HT1080 (cell line): ENCODE measurements around the gene NUB1. TPM values are rescaled to one million over a fixed set of nuclear protein-coding genes. Genes with fewer than 3 reads are reported as not detected.
A peak's percentile ranks its signal among the peaks of the same experiment; 100 is the strongest.

ENCODE experiments used
- DNase-seq: peaks from one replicate; pipeline ENCODE4 v3.0.0-alpha.2; 2015; ENCODE audit warnings: low read depth
- total RNA-seq: library from RNA; depleted of rRNA; stranded (reverse); fragments of >200 nt; shearing (Covaris generic); gene quantifications from 2 replicates; pipeline ENCODE4 v1.2.3, GENCODE V29; 2014

Gene NUB1
- total RNA-seq, 1 experiment from 2014 or later = 57.7 TPM

GRCh38 chr7:151313857-151314256, 27.8 kb upstream of the NUB1 start:
- DNase-seq = peak; percentile 19

GRCh38 chr7:151314401-151314800, 27.2 kb upstream of the NUB1 start:
- no peak for DNase-seq

DNA sequence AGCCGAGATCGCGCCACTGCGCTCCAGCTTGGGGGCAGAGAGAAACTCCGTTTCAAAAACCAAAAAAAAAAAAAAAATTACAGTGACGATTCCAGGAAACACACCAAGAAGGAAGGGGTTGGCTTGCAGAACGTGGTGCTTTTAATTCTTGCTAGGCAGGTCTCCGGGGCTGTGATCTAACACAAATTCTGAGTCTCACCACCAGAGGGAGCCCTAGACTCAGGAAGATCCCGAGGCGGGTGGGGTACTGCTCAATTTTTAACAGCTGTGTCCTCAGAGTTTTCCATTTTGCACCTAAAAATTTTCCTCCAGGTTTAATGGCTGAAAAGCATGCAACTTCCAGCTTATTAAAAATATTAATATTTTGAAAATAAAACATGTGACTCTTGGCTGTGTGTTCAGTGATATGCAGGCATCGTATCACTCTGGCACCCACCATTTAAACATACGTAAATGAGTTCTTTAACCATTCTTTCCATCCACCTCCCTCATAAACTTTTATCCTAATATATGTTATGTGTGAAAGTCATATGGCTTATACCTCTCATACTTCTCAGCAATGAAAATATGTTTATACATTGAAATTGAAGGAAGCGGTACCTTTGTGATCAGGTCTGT, 26.5 kb upstream of the NUB1 start:
- peak; percentile 52 for DNase-seq

DNA sequence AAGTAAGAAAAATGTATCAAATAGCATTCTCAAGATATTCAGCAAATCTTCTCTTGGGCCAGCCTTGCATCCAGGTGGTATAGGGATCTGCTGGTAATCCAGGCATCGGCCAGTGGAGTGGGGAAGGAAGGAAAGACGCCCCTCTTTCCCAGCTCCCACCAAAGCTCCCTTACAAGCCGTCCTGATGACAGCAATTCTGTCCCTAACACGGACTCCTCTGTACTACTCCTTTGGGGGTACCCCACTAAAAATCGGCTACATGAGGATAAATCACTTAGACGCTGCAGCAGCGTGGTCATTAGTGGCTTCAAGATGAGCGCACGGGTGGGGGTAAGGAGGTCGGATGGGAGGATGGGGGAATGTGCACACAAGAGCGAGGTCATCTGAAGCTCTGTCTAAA, 24.7 kb upstream of the NUB1 start:
- DNase-seq = no peak

GRCh38 chr7:151317936-151318335, 23.7 kb upstream of the NUB1 start:
- no peak for DNase-seq

- DNase-seq = no peak
These were observed 22.4 kb upstream of the NUB1 start for GRCh38 chr7:151319189-151319588.

DNA sequence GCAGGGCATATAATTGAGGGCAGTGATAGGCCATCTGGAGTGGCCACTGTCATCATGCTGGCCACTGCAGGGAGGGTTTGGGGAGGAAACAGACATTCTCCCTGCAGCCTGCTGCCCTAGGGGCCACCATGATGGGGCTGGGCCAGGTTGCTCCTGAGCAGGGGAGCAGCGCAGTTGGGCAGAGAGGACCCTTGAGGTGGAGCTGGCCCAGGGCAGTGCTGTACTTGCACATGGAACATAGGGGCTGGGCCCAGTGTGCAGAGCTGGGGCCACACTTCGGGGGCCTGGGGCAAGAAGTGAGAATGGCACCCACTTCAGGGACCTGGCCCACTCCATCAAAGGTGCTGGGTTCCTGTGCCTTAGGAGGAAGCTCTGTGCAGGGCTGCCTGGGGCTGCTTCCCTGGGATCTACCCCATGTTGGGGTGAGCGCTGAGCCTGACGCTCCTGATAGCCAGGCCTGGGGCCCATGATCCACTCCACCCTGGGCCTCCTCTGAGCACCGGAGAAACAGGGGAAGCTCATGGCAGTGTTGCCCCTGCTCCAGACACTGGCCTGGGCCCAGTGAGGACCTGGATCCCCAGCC, 21.3 kb upstream of the NUB1 start:
- DNase-seq = no peak

GRCh38 chr7:151321341-151321740, 20.3 kb upstream of the NUB1 start:
- DNase-seq = no peak

DNA sequence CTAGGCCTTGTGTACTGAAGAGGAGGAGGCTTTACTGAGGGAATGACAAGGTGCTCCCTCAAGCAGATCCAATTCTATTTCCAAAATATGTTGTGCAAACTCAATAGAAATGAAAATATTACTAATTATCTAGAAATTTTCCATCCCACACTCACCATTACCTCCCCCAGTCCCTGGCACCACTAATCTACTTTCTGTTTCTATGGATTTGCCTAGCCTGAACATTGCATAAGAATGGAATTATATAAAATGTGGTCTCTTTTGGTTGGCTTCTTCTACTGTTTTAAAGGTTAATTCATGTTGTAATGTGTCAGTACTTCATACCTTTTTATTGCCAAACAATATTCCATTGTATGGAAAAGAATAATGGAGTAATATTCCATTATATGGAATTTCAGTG, 18.7 kb upstream of the NUB1 start:
- no peak for DNase-seq

DNA sequence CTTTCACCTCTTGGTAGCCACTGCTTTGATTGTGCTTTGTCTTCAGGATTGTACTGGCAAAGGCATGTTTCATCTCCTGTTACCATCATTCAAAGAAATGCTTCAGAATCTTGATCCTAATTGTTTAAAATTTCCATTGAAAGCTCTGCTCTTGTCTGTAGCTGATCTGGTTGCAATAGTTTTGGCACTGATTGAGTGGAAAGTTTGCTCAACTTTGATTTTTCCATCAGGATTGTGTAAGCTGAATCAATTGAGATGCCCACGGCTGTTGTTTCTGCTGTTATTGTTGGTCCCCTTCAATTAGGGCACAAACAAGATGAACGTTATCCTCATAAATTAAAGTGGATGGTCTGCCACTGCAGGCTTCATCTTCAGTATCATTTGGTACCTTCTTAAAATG, 14.6 kb upstream of the NUB1 start:
- DNase-seq = no peak

- no peak for DNase-seq
These were observed 14.0 kb upstream of the NUB1 start for GRCh38 chr7:151327659-151328058.

DNA sequence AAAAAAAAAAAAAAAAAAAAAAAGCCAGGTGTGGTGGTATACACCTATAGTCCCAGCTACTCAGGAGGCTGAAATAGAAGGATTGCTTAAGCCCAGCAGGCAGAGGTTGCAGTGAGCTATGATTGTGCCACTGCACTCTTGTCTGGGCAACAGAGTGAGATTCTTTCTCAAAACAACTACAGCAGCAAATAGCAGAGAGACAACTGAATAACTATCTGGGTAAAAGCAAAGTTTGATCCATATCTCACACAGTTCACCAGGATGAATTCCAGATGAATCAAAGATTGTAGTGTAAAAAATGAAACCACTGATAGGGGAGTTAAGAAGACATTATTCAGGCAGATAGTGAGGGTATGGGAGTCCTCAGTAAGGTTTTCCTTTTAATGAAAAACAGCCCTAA, 11.4 kb upstream of the NUB1 start:
- DNase-seq = no peak

DNA sequence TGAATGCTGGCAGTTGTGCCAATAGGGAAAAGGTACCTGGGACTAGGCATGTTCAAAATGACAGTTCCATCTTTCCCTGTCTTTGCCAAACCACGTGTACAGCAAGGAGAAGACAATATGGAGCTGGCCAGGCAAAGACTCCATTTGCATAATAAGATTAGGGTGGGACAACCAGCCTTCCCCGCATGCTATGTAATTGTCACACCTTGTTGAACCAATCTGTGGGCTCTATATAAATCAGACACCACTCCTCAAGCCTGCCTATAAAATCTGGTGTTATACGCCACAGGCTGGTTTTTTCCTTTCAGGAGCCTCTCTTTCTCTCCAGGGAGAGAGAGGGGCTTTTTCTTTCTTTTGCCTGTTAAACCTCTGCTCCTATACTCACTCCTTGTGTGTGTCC, 11.0 kb upstream of the NUB1 start:
- DNase-seq = no peak

- no peak for DNase-seq
These were observed 7.0 kb upstream of the NUB1 start for GRCh38 chr7:151334628-151335027.

DNA sequence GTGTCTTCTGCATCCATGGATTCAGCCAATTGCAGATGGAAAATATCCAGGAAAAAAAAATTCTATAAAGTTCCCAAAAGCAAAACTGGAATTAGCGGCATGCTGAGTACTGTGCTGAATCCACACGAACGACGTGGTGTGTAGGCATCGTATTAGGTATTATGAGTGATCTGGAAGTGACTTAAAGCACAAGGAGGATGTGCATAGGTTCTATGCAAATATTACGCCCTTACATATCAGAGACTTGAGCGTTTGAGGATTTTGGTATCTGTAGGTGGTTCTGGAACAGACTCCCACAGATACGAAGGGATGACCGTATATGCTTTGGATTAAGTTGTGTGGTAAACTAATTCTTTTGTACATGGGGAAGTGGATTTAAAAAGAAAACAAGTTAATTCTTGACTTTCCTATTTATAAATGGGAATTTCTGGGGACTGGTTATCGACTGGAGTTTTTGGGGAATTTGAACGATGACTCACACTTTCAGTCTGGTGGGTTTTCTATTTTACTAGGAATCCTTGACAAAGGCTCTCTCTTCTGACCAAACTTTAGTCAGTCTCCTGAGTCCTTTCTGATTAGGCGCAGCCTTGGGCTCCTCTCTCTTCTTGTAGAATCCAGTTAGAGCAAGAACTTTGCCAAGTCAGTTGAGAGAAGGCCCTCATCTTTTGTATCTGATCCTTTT, 5.4 kb upstream of the NUB1 start:
- DNase-seq = no peak

GRCh38 chr7:151337346-151337745, 4.3 kb upstream of the NUB1 start:
- DNase-seq = no peak

GRCh38 chr7:151338809-151339208, 2.8 kb upstream of the NUB1 start:
- no peak for DNase-seq

DNA sequence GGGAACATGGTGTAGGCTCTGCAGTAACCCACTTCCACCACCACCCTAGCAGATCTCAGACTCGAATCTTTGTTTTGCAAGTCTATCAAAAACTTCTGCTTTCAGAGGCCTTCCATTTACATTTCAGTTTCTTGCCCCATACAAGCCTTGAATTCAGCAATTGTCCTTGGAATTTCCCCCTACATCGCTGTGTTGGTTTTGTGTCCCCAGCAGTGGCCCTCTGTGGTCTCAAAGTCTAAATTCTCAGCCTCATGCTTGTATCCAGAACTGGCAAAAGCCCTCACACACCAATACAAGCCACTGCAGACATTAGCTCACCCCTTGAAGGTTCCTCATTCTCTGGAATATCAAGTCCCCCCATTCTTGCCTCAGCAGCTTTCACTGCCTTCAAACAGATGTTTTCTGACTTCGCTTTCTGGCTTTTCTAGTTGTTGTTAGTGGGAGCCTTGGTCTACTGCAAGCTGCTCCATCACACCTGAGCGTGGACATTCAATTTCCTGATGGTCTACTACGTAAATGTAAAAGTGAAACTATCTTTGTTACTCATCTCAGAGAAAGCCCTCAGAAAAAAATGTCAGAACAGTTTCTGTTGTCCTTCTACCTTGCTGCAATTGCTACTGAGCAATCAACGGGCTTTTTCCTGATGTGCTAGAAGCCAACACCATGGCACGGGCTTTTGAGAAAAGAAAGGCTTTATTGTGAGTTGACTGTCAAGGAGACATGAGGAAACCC, 1.8 kb upstream of the NUB1 start:
- no peak for DNase-seq

GRCh38 chr7:151340794-151341356, 737 bp upstream of the NUB1 start:
- no peak for DNase-seq

DNA sequence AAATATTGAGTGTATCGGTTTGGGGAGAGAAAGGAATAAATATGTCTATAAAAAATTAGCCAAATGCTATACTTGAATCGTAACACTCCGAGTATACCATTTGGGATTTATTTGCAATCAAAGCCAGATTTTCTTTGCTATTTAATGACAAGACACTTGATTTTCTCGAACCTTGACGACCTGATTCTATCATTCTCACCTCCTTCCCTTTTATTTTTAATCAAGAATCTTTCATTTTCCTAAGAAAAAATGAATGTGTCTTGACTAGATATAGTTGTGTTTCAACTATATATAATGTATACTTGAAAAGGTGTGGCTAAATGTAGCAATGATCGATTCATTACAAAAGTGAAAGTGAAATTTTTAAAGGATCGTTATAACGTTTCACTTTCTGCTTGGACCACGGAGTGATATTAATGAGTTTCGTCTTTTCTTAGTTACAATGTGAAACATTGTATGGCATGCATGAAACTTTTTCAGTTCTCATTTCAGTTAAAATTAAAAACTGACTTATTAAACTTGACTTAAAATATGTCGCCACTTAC, 562 bp downstream of the NUB1 start:
- DNase-seq = no peak

- DNase-seq = no peak
These were observed 1.2 kb downstream of the NUB1 start for GRCh38 chr7:151342811-151343210.

DNA sequence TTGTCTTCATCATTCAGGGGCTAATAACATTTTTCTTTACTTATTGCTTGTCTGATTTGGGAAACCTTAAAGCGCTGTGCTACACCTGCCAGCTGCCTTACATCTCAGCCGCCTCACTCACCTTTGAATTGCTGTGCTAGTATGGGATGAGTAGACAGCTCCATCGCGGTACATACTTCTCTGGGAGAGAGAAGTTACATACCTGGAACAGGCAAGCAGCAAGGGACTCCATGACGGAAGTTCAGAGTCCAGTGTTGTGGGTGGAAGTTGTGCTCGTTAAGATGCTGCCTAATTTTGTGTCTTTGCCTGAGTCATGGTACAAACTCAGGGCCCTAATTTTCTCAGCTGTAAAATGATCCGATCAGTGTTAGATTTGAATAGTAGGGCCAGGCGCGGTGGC, 1.9 kb downstream of the NUB1 start:
- no peak for DNase-seq
